ENCODE results near the gene AGBL1.

GRCh38 chr15:86988033-86988432, 908.4 kb downstream of the AGBL1 start:
- TF ChIP-seq CTCF (IDR thresholded peaks at IDR 0.05) (no peak), EZH2 (IDR thresholded peaks at IDR 0.05; ENCODE audit: borderline replicate concordance, insufficient read depth, low read depth, low read length, poor library complexity, severe bottlenecking) (no peak)

Data from B cell (primary cell).